Lower lobe of right lung (tissue), 2 donors: ENCODE data around the gene PDE7B. TPM values are rescaled to one million over a fixed set of nuclear protein-coding genes. Genes with fewer than 3 reads are reported as not detected.

Experiments
- ATAC-seq, 2 donors: fragments of 200-7000 bp; cut with Tn5 transposase; one replicate each; pipeline ENCODE4 v1.9.1; 2020 to 2022; ENCODE audit warnings: mild to moderate bottlenecking in 2 of 2, moderate library complexity in 2 of 2
- DNase-seq: peaks from one replicate; pipeline ENCODE4 v3.0.0-alpha.2; 2020
- H3K27ac ChIP-seq: fragments of 200-600 bp; one replicate; pipeline ENCODE4 v1.8.0; 2022
- H3K27me3 ChIP-seq: fragments of 200-600 bp; one replicate; pipeline ENCODE4 v1.8.0; 2022; ENCODE audit warnings: low read depth
- H3K36me3 ChIP-seq: fragments of 200-600 bp; one replicate; pipeline ENCODE4 v1.8.0; 2022; ENCODE audit warnings: mild to moderate bottlenecking
- H3K4me1 ChIP-seq: fragments of 200-600 bp; one replicate; pipeline ENCODE4 v1.8.0; 2022
- H3K4me3 ChIP-seq: fragments of 200-600 bp; one replicate; pipeline ENCODE4 v1.8.0; 2022; ENCODE audit warnings: mild to moderate bottlenecking
- H3K9me3 ChIP-seq: fragments of 200-600 bp; one replicate; pipeline ENCODE4 v1.8.0; 2022
- CTCF ChIP-seq: fragments of 200-600 bp; IDR thresholded peaks from one replicate; pipeline ENCODE4 v1.8.0; 2022; ENCODE audit warnings: antibody characterized with exemption, mild to moderate bottlenecking
- intact Hi-C: fragments of 100-400 bp; cut with DNase I; formaldehyde crosslinking; loops from one replicate; pipeline ENCODE4 v1.11.0; 2022
- total RNA-seq: library from RNA; stranded (reverse); fragmentation: NEBNext Ultra II Directional; extraction: Animal tissue kit (Norgen Biotek cat#: 25700); gene quantifications from one replicate; pipeline ENCODE4 v1.2.1, GENCODE V29; 2021
- donor health status: DM: no; HTN: yes; CAD: no; lungs with severe emphysema.

The PDE7B gene
- total RNA-seq, 1 donor from 2014 or later = 2.2 TPM

- intact Hi-C loops = no loop called here
- TF ChIP-seq CTCF = no peak
- DNase-seq (no peak), ATAC-seq (no peak)
- H3K9me3 ChIP-seq = no peaks in the 10 kb centered on the region
- H3K27me3 ChIP-seq = no peaks in the 10 kb centered on the region
- no peak overlapping the region for H3K4me3 ChIP-seq
- no peak overlapping the region for H3K27ac ChIP-seq
- H3K4me1 ChIP-seq = peaks cover 12% of the 10 kb centered on the region
- no peaks in the 10 kb centered on the region for H3K36me3 ChIP-seq
Observed at GRCh38 chr6:136111831-136112230, 260.3 kb downstream of the PDE7B start.

GRCh38 chr6:136112262-136112661 is 260.8 kb downstream of the PDE7B start:
- H3K4me3 ChIP-seq = no peak overlapping the region
- no peaks in the 10 kb centered on the region for H3K9me3 ChIP-seq
- no peak for TF ChIP-seq CTCF
- no peaks in the 10 kb centered on the region for H3K27me3 ChIP-seq
- intact Hi-C loops = no loop called here
- DNase-seq = no peak
- H3K27ac ChIP-seq = no peak overlapping the region
- no peak for ATAC-seq
- peaks cover 12% of the 10 kb centered on the region for H3K4me1 ChIP-seq
- no peaks in the 10 kb centered on the region for H3K36me3 ChIP-seq

GRCh38 chr6:136113736-136114173 is 262.3 kb downstream of the PDE7B start:
- ATAC-seq (peak; percentile 79 to 88), DNase-seq (peak; percentile 49)
- Histone ChIP-seq H3K27ac (no peak overlapping the region), H3K4me3 (no peak overlapping the region), H3K36me3 (no peaks in the 10 kb centered on the region), H3K9me3 (no peaks in the 10 kb centered on the region), H3K27me3 (no peaks in the 10 kb centered on the region), H3K4me1 (peaks cover 12% of the 10 kb centered on the region)
- TF ChIP-seq CTCF = no peak
- intact Hi-C loops = no loop called here

GRCh38 chr6:136114661-136115060 is 263.2 kb downstream of the PDE7B start:
- Histone ChIP-seq H3K27me3 (no peaks in the 10 kb centered on the region), H3K36me3 (no peaks in the 10 kb centered on the region), H3K4me3 (no peak overlapping the region), H3K4me1 (peaks cover 12% of the 10 kb centered on the region), H3K27ac (no peak overlapping the region), H3K9me3 (no peaks in the 10 kb centered on the region)
- no peak for TF ChIP-seq CTCF
- DNase-seq (peak; percentile 72), ATAC-seq (peak; percentile 86 to 91)
- intact Hi-C loops = no loop called here

GRCh38 chr6:136115941-136116340 is 264.4 kb downstream of the PDE7B start:
- H3K9me3 ChIP-seq = no peaks in the 10 kb centered on the region
- TF ChIP-seq CTCF = no peak
- no peaks in the 10 kb centered on the region for H3K27me3 ChIP-seq
- intact Hi-C loops = no loop called here
- no peaks in the 10 kb centered on the region for H3K36me3 ChIP-seq
- DNase-seq (no peak), ATAC-seq (no peak)
- H3K4me3 ChIP-seq = no peak overlapping the region
- H3K27ac ChIP-seq = no peak overlapping the region
- peaks cover 12% of the 10 kb centered on the region for H3K4me1 ChIP-seq

GRCh38 chr6:136117081-136117480 is 265.6 kb downstream of the PDE7B start:
- DNase-seq = no peak
- peaks cover 12% of the 10 kb centered on the region for H3K4me1 ChIP-seq
- H3K36me3 ChIP-seq = no peaks in the 10 kb centered on the region
- no peak overlapping the region for H3K4me3 ChIP-seq
- intact Hi-C loops = no loop called here
- no peak overlapping the region for H3K27ac ChIP-seq
- no peak for TF ChIP-seq CTCF
- no peaks in the 10 kb centered on the region for H3K27me3 ChIP-seq
- ATAC-seq = no peak
- no peaks in the 10 kb centered on the region for H3K9me3 ChIP-seq
